Effector CD4-positive, alpha-beta T cell (primary cell): Measurements from ENCODE around the gene MTUS2.

Experiments used
- DNase-seq: peaks from one replicate; pipeline ENCODE4 v3.0.0-alpha.2; 2020

Gene MTUS2

GRCh38 chr13:28859717-28860116 is 39.6 kb downstream of the MTUS2 start:
- no peak for DNase-seq

- DNase-seq = no peak
These were observed 44.4 kb downstream of the MTUS2 start for GRCh38 chr13:28864544-28864943.

GRCh38 chr13:28865149-28865744 is 45.1 kb downstream of the MTUS2 start:
- DNase-seq = no peak

- no peak for DNase-seq
These were observed 45.8 kb downstream of the MTUS2 start for GRCh38 chr13:28865951-28866350.

- no peak for DNase-seq
These were observed 46.8 kb downstream of the MTUS2 start for GRCh38 chr13:28866932-28867331.

GRCh38 chr13:28867564-28867963 is 47.4 kb downstream of the MTUS2 start:
- DNase-seq = no peak

- DNase-seq = no peak
These were observed 52.5 kb downstream of the MTUS2 start for GRCh38 chr13:28872427-28873176.

GRCh38 chr13:28875846-28876615 is 55.9 kb downstream of the MTUS2 start:
- no peak for DNase-seq

- no peak for DNase-seq
These were observed 57.3 kb downstream of the MTUS2 start for GRCh38 chr13:28877408-28877807.

- no peak for DNase-seq
These were observed 65.0 kb downstream of the MTUS2 start for GRCh38 chr13:28885181-28885580.

- DNase-seq = no peak
These were observed 69.1 kb downstream of the MTUS2 start for GRCh38 chr13:28889086-28889732.

GRCh38 chr13:28890712-28891111 is 70.6 kb downstream of the MTUS2 start:
- no peak for DNase-seq

GRCh38 chr13:28918030-28918429 is 97.9 kb downstream of the MTUS2 start:
- no peak for DNase-seq

GRCh38 chr13:28922341-28922740 is 102.2 kb downstream of the MTUS2 start:
- DNase-seq = no peak

GRCh38 chr13:28935104-28935503 is 115.0 kb downstream of the MTUS2 start:
- no peak for DNase-seq

GRCh38 chr13:28942906-28943305 is 122.8 kb downstream of the MTUS2 start:
- DNase-seq = no peak

- no peak for DNase-seq
These were observed 133.7 kb downstream of the MTUS2 start for GRCh38 chr13:28953714-28954418.

- DNase-seq = no peak
These were observed 134.2 kb downstream of the MTUS2 start for GRCh38 chr13:28954419-28954725.

GRCh38 chr13:28954810-28955209 is 134.7 kb downstream of the MTUS2 start:
- DNase-seq = no peak

- DNase-seq = no peak
These were observed 135.3 kb downstream of the MTUS2 start for GRCh38 chr13:28955264-28955966.

GRCh38 chr13:28958018-28958417 is 137.9 kb downstream of the MTUS2 start:
- DNase-seq = no peak

- no peak for DNase-seq
These were observed 138.3 kb downstream of the MTUS2 start for GRCh38 chr13:28958441-28958840.
